HG03342 (cell line): ENCODE results near the gene CUL1.

ENCODE experiments used
- ATAC-seq: cut with Tn5 transposase; IDR thresholded peaks from one replicate; pipeline ENCODE4 v1.9.1; 2021; ENCODE audit warnings: mild to moderate bottlenecking, moderate library complexity; ENCODE audit not compliant: unreplicated experiment

Gene CUL1

DNA sequence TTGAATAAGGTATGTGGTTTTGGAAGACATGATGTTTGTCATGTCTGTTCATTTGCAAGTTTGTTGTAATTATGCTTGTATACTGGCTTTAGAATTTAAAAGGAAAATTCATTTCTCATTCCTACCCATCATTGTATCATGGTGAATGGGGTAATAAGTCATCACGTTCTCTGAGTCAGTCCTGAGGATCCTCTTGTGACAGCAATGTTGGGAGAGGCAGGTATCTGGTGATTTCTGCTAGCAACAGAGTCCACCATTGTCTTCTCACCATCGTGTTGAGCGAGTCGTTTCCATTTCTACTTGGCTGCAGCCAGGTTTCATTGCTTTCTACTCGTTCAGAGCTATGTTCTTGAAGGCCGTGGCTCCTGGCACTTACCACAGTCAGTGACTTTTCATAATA is 16.3 kb downstream of the CUL1 start:
- ATAC-seq: no peak

DNA sequence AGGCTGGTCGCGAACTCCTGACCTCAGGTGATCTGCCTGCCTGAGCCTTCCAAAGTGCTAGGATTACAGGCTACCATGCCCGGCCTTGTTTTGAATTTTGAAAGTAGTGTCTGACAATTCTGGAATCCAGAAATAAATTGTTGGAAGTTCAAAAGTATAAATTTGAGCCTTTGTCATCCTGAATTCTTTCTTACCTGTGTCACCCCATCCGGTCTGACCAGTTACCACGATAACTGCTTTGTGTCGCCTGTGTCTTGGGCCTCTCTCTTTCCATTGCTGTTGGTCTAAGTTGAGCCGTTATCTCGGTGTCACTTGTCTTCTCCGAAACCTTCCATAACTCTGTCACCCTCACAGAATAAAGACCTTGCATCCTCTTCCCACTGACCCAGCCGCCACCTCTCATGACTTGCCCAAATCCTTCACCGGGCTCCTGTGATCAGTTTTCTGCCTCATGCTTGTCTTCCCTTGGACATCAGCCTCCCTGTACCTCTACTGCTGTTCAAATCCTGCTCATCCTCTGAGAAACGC is 18.6 kb downstream of the CUL1 start:
- ATAC-seq: no peak

DNA sequence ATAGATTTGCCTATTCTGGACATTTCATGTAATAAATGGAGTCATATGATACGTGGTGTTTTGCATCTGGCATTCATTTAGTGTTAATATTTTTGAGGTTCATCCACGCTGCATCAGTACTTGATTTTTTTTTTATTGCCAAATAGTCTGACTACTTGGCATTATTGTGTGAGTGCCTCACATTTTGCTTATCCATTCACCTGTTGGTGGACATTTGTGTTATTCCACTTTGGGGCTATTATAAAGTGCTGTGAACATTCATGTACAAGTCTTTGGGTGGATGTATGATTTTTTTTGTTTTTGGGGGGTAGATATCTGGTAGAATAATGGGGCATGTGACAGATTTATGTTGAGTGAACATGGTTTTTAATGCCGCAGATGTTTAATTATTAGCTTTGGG is 19.7 kb downstream of the CUL1 start:
- no peak for ATAC-seq

DNA sequence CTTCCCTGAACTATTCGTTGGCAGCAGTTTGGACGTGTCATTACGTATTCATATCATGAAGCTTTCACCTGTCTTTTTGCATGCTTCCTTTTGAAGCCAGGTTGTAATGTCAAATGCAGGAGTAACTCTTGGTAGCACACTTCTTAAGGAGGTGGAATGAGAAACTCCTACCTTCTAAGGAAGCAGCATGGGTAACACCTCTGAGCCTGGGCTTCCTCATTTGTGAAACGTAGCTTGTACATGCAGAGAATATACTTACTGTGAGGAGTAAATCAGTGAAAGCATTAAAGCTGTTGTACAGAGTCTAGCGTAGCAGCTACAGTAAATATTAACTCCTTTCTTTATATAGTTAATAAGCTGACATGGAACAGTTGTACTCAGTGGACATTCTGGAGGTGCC is 21.1 kb downstream of the CUL1 start:
- no peak for ATAC-seq

- ATAC-seq: no peak
Observed at GRCh38 chr7:148720472-148720871, 21.8 kb downstream of the CUL1 start.

DNA sequence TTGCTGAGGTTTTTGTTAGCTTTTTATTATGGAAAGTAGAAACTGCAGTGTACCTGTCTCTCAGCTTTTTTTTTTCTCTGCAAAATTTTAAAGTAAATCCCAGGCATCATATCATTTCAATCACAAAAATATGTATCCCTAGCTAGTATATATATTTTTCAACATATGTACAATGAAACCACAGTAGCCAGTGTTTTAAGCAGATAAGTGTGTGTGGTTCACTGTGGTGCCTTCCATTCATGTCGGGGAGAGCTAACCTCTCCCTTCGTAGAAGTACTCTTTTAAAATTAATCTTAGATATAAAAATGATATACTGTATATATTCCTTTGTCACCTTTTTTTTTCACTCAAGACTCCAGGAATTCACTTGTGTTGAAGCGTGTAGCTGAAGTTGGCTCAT is 22.7 kb downstream of the CUL1 start:
- no peak for ATAC-seq

DNA sequence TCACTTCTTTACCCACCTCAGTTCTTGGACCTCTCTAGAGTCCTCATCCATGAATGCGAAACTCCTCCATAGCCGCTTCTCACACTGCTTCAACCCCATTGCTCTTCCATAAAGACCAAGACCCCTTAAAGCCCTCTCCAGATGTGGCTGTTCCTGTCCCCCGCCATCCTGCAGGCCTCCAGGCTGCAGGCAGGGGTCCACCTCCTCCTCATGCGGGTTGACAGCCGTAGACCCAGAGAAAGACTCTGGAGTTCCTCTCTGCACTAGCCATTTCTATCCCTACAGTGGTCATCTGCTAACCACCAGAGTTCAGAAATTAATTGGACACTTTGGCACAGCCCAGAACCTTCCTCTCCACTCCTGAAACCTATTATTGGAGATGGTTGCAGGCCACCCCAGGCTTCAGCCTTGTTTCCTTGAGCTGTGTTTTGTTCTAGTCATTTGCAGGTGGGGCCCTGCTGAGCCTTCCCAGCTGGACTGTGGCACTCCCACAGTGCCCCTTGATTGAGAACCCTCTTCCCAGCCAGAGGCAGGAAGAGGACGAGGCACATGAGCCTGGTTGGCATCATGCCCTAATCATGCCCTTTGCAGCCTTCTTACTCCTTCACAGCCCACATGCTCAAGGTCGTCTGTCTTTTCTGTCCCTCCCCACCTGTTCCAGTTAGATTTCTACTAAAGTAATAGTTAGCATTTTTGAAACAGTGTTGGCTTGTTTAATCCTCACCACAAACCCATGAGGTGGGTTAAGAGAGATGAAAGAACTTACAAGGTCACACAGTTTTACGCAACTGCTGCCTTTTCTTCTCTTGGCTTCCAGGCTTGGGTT is 23.9 kb downstream of the CUL1 start:
- ATAC-seq: no peak

DNA sequence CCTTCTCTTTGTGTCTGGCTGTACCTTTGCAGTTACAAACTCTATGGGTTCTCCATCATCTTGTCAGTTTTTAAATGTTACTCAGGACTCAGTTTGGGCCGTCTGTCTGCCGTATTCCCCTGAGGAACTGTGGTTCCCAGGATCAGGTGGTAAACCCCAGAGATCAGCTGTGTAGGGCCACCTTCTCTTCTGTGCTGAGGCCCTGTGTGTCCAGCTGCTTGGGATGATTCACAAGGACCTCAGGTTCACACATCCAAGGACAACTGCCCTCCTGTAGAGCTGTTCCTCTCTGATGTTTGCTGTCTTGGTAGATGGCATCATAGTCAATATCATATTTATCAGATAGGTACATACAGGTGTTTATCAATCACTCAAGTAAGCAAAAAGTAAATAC is 24.5 kb downstream of the CUL1 start:
- no peak for ATAC-seq

DNA sequence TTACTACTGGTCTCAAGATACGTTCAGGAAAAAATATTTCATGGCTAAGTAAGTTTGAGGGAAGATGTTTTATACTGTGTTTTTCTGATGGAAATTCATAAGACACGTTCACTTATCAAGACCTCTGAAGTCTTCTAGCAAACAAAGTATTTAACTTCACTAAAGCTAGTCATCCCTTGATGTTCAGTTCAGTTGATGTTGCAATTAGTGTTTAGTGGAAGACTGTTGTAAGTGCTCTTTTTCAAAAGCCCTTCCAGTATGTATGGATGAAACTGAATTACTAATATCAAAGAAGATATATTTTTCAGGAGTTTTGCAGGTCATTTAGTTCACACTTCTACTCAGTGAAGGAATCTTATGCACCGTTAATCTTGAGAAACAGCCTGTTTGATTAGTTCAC is 25.1 kb downstream of the CUL1 start:
- ATAC-seq: no peak

DNA sequence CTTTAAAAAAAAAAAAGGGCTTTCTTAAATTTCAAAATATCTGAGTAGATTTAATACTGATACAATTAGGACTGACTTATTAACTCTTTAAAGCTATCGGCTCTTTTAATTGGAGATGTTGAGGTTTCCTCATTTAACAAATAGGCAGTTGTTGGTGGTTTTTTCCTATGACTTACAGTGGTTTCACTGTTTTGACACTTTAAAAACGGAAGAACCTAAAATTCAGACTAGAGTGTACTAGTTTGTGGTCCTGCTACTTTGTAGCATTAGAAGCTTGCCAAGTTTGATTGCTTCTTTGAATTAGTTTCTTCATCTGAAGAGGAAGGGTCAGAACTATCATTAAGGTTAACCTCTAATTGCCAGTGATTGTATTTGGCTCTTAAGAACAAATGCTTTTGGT is 27.7 kb downstream of the CUL1 start:
- ATAC-seq: no peak

GRCh38 chr7:148727501-148728278 is 29.0 kb downstream of the CUL1 start:
- ATAC-seq: no peak

- ATAC-seq: no peak
Observed at GRCh38 chr7:148729984-148730733, 31.5 kb downstream of the CUL1 start.

- ATAC-seq: no peak
Observed at GRCh38 chr7:148732862-148733261, 34.2 kb downstream of the CUL1 start.

GRCh38 chr7:148733496-148733895 is 34.8 kb downstream of the CUL1 start:
- ATAC-seq: no peak

GRCh38 chr7:148735141-148735540 is 36.4 kb downstream of the CUL1 start:
- ATAC-seq: no peak

DNA sequence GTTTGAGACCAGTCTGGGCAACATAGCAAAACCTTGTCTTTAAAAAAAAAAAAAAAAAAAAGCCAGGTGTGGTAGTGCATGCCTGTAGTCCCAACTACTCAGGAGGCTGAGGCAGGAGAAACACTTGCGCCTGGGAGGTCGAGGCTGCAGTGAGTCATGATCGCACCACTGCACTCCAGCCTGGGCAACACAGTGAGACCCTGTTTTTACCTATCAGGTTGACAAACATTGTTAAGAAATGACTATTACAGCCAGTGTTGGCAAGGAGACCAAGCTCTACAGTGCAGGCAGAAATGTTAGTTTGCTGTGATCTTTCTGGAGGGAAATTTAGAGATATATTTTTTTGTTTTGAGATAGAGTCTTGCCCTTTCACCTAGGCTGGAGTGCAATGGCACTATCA is 37.3 kb downstream of the CUL1 start:
- no peak for ATAC-seq

- ATAC-seq: no peak
Observed at GRCh38 chr7:148738737-148739535, 40.2 kb downstream of the CUL1 start.

DNA sequence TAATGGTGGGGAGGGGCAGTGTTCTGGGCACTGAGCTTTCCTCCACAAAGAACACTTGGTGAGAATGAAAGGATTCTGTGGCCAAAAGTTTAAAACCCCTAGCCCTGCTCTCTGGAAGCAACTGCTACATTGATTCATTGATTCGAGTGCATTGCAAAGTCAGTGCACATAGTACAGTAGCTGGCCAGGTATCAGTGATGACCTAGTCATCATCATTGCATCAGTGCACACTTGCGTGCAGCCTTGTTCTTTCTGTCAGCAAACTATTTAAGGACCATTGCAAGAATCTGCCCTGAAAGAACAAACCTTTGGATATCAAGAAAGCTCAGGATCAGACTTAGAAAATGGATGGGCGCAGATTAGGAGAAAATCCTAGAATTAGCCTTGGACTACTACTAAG is 47.4 kb downstream of the CUL1 start:
- no peak for ATAC-seq

DNA sequence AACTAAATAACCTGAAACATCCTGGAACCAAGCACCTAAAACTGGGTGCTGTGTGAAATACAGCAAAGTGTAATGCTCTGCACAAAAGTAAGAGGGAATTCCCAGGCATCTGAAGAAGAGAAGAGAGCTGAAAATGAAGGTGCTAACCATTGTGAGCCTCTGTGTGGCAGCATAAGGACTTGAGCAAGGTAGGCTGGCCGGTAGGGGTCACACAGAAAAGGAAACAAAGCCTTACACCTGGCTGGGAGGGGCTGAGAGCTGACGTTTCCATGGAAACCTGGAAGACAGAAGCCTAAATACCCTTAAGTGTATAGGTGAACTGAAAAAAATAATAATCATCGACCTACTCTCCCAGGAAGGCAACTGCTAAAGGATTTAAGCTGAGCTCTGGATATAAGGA is 48.6 kb downstream of the CUL1 start:
- peak; percentile 66 for ATAC-seq
